Measurements from ENCODE around the gene CHPF2. TPM values are rescaled to one million over a fixed set of nuclear protein-coding genes. Genes with fewer than 3 reads are reported as not detected.

CHPF2 gene
- total RNA-seq, 1 donor from 2014 or later, result 10.5 TPM

GRCh38 chr7:151251328-151251688, 19.0 kb downstream of the CHPF2 start:
- intact Hi-C loops (cut with DNase I), result no loop called here
- ATAC-seq (ENCODE audit: poor library complexity), result no peak

GRCh38 chr7:151251689-151252560, 19.6 kb downstream of the CHPF2 start:
- ATAC-seq (ENCODE audit: poor library complexity) (peak; percentile 55), DNase-seq (peak; percentile 86)
- intact Hi-C loops (cut with DNase I), result no loop called here

More at GRCh38 chr7:151251328-151251688, 19.0 kb downstream of the CHPF2 start:
- DNase-seq, result peak; percentile 68

DNA sequence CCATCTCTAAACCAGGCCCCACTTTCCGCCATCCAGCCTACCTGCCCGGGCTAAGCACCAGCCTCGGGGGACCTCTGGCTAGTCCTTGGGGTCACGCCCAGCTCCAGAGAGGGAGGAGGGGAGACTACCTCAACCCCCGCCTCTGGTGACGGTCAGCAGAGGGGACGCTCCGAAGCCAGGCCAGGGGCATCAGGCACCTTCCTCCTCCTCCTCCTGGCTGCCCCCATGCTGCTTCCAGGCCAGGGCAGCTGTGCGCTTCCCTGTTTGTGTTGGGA, 20.2 kb downstream of the CHPF2 start:
- ATAC-seq (ENCODE audit: poor library complexity) (no peak), DNase-seq (no peak)
- intact Hi-C loops (cut with DNase I), result no loop called here

DNA sequence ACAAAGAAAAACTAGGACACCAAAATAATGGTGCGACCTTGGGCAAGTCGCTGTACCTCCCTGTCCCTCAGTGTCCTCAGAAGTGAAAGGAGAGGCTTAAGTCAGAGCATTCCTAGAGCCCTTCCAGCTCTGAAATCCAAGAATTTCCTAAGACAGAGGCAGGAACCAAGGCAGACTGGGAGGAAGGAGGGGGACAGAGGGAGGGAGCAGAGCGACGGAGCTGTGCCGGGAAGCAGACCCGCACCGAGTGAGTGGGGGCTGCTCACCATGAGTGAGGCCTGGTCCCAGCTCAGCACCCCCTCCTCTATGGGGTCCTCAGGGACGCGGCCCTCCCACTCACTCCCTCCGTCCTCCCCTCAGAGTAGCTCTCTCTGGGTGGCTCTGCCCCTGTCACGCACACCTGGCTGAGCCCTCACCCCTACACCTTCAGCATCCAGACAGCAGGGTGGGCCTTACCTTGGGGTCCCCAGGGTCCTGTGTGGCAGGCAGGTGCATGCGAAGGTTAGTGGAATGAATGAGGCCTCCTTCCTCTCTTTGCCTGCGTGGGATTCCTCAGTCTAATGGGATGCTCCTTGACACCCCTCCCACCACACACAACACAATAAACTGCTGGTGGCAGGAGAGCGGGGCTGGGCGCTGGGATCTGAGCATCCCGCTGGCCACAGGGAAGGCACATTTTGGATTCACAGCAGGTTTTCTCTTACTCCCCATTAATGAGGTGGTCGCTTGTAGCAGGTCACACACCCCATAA, 20.9 kb downstream of the CHPF2 start:
- DNase-seq (peak; percentile 37), ATAC-seq (ENCODE audit: poor library complexity) (no peak)
- intact Hi-C loops (cut with DNase I), result no loop called here

- peak; percentile 63 for DNase-seq
Measured at GRCh38 chr7:151254316-151254715, 22.0 kb downstream of the CHPF2 start.

GRCh38 chr7:151254851-151255250, 22.6 kb downstream of the CHPF2 start:
- peak; percentile 34 for DNase-seq
- no peak for ATAC-seq (ENCODE audit: poor library complexity)
- intact Hi-C loops (cut with DNase I), result no loop called here

More at GRCh38 chr7:151254316-151254715, 22.0 kb downstream of the CHPF2 start:
- intact Hi-C loops (cut with DNase I), result no loop called here
- peak; percentile 33 for ATAC-seq (ENCODE audit: poor library complexity)

DNA sequence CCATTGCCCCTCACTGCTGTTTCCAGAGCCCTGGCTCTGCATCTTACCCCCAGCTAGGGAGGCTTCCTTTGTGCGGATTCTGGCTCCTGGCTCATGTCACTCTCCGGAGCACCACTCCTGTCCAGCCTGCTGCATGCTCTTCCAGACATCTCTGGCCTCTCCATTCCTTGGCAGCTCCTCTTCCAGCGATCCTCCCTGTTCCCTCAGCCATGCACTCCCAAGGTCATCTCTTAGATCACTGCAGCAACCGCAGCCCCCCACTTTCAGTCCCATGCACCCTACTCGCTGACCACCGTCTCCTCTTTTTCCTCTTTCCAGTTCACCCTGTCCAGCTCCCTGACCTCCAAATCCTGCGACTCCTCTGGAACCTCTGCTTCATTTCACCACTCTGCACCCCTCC, 23.1 kb downstream of the CHPF2 start:
- no peak for ATAC-seq (ENCODE audit: poor library complexity)
- peak; percentile 24 for DNase-seq
- intact Hi-C loops (cut with DNase I), result no loop called here

GRCh38 chr7:151256410-151257045, 24.2 kb downstream of the CHPF2 start:
- no peak for DNase-seq
- intact Hi-C loops (cut with DNase I), result no loop called here
- peak; percentile 32 for ATAC-seq (ENCODE audit: poor library complexity)

DNA sequence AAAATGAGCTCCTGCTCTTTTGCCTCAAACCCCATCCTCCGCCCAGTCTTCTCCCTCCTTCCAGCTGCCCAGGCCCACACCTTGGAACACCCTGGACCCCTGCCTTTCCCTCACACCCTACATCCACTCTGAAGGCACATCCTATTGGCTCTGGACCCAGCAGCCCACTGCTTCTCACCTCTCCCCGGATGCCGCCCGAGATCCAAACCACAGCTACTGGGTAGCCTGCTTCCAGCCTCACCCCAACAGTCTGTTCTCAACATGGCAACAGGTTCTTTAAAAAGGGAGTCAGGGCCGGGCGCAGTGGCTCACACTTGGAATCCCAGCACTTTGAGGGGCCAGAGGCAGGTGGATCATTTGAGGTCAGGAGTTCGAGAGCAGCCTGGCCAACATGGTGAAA, 25.7 kb downstream of the CHPF2 start:
- intact Hi-C loops (cut with DNase I), result no loop called here
- DNase-seq (no peak), ATAC-seq (ENCODE audit: poor library complexity) (no peak)

DNA sequence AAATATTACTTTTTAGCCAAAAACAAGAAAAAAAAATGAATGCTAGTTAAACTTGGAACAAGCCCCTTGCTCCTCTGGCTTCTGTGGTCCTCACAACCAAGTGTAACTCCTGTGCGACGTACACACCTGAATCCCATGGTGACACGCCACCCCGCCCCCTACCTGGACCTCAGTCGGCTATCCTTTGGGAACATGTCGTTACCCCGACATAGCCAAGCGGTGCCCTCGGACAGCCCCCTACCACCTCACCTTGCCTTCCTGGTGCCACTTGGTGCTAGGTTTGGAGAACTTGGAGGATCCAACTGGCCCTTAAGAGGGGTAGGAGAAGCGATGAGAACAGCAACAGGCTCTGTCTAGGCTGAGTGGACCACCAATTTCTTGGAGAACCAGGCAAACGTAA, 28.2 kb downstream of the CHPF2 start:
- intact Hi-C loops (cut with DNase I), result no loop called here
- no peak for ATAC-seq (ENCODE audit: poor library complexity)
- peak; percentile 35 for DNase-seq

DNA sequence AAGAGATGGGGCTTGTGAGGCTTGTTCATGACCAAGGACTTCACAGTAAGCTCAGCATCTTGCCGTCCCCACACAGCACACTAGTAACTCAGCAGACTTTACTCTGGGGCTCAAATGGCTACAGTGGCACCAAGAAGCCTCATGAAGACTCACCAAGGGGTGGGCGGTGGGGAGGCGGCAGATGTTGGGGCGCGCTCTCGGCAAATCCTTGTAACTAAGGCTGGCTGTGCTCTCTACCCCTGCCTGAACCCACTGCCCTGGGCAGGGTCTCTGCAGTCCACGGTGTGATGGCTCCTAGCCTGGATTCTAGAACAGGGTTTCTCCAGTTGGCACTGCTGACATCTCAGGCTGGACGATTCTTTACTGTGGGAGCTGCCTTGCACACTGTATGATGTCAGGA, 28.6 kb downstream of the CHPF2 start:
- ATAC-seq (ENCODE audit: poor library complexity) (no peak), DNase-seq (no peak)
- intact Hi-C loops (cut with DNase I), result no loop called here

DNA sequence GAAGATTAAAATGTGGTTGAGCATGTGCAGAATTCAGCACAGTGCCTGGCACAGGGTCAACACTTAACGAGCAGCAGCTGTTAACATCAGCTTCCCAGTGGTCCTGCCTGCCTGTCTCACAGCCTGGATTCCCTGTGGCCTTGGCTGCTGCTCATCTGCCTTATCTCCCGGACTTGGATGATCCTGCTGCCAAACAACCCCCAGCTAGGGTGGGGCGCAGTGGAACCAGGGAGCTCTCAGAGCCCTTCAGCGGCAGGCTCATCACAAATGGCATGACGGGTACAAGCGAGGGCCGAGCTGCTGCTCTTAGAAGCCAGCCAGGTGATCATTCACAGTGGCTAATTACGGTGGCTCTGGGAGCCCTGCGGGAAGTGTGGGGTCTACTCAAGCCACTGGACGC, 29.2 kb downstream of the CHPF2 start:
- intact Hi-C loops (cut with DNase I), result no loop called here
- DNase-seq, result peak; percentile 43
- peak; percentile 22 for ATAC-seq (ENCODE audit: poor library complexity)

DNA sequence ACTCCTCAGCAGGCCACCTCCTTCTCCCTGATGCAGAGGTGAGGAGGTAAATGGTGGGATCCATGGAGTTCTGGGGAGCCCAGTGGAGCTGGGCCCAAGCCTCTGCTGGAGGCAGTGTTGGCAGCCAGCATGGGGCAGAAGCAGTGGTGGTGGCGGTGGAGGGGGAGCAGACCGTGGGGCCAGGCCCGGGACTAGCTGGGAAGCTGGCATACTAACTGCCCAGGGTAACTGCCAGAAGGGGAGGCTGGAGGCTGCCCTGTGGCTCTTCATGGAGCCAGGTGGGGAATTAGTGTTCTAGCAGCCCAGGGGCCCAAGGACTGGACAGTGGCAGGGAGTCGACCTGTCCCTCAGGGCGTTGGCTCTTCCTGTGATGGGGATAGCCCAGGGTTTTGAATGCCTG, 32.3 kb downstream of the CHPF2 start:
- intact Hi-C loops (cut with DNase I), result no loop called here
- DNase-seq, result peak; percentile 26
- ATAC-seq (ENCODE audit: poor library complexity), result no peak

DNA sequence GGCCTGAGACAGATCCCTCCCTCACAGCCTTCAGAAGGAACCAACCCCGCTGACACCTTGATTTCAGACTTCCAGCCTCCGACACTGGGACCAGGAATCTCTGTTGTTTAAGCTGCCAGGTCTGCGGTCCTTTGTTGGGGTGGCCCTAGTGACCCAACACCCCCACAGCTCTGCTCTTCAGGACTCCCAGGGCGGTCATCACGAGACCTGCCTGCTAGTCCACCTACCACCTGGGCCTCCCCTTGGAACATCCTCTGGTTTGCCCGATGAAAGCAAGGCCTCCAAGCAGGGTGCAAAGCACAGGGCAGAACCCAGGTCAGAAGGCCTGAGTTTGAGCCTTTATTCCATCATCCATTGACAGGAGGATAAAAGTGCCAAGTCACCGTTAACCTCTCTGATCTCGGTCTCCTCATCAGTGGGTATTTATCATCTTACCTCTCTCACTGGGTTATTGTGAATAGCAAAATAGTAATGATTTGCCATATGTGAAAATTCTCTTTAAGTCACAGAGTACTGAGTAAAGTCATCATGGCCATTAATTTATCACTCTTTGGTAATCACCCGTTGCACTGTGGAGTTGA, 33.2 kb downstream of the CHPF2 start:
- intact Hi-C loops (cut with DNase I), result no loop called here
- no peak for DNase-seq
- ATAC-seq (ENCODE audit: poor library complexity), result no peak

DNA sequence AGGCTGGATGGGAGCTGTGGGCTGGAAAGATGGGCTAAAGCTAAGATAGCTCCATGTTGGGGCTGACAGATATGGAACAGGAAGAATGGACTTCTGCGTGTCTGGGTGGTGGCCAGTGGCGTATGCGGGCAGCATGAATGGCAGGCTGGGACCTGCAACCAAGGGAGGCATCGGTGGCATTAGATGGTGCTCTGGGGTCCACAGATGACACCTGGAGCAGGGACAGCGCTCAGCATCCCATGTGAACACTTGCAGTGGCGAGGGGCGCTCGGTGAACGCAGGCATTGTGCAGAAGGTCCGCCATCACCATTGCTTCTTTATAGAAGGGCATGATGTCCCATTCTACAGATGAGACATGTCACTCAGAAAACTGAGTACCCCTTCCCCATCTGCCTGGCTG, 37.2 kb downstream of the CHPF2 start:
- intact Hi-C loops (cut with DNase I), result no loop called here
- DNase-seq, result no peak
- no peak for ATAC-seq (ENCODE audit: poor library complexity)

DNA sequence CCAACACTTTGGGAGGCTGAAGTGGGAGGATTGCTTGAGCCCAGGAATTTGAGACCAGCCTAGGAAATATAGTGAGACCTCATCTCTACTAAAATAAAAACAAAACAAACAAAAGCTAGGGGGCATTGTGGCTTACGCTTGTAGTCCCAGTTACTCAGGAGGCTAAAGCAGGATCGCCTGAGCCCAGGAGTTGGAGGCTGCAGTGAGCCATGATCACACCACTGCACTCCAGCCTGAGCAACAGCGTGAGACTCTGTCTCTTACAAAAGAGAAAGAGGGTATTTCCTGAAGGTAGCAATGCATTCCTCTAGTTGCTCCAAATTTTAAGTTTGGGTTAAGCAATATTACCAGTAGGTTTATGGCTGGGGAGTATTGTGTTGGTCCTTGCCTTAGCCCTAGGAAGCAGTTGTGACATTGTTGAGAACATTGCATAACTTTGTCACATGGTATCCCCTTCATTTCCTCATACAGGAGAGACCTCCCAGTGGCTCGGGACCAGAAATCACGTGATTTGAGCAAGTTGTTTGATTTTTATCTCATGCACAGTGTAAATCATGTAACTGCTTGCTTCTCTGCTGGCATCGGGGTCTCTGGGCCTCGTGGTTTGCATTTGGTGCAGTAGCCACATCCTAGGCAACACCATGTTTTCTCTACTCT, 39.5 kb downstream of the CHPF2 start:
- intact Hi-C loops (cut with DNase I), result no loop called here
- DNase-seq (peak; percentile 61), ATAC-seq (ENCODE audit: poor library complexity) (peak; percentile 71)

- no peak for DNase-seq
- ATAC-seq (ENCODE audit: poor library complexity), result peak; percentile 3
- intact Hi-C loops (cut with DNase I), result no loop called here
Measured at GRCh38 chr7:151272405-151272804, 40.1 kb downstream of the CHPF2 start.

GRCh38 chr7:151272877-151273276, 40.6 kb downstream of the CHPF2 start:
- ATAC-seq (ENCODE audit: poor library complexity), result peak; percentile 48
- intact Hi-C loops (cut with DNase I), result no loop called here

More at GRCh38 chr7:151272877-151273276, 40.6 kb downstream of the CHPF2 start:
- peak; percentile 62 for DNase-seq

Data from Right ventricle myocardium superior (tissue), 1 donor.